ENCODE results near the gene LRP1B. TPM values are rescaled to one million over a fixed set of nuclear protein-coding genes. Genes with fewer than 3 reads are reported as not detected.

Gene LRP1B
- total and polyA plus RNA-seq, 2 of the 8 experiments (the other 6 are each of a cell fraction or from before 2014, with no cell fraction given): 0.03 TPM; not detected in 1

GRCh38 chr2:141694180-141694579 lies 436.6 kb downstream of the LRP1B start:
- FAIRE-seq: no peak
- Histone ChIP-seq H2BK12ac (ENCODE audit: low read depth, low read length) (no peak overlapping the region), H3K36me3 (ENCODE audit: control insufficient read depth in 2 of 4, insufficient read depth in 4 of 4, low read length in 3 of 4) (no peaks in the 10 kb centered on the region), H3K4me3 (ENCODE audit: extremely low read depth in 1 of 4, insufficient read depth in 2 of 4, low read depth in 3 of 4, low read length in 4 of 4) (no peak overlapping the region), H3K56ac (replicated peaks; ENCODE audit: insufficient read length, low read depth, low read length) (no peak overlapping the region), H3K18ac (ENCODE audit: extremely low read depth, low read length) (no peak overlapping the region), H3K79me1 (ENCODE audit: low read depth, low read length) (no peaks in the 10 kb centered on the region), H3K23me2 (ENCODE audit: low read depth, low read length) (no peaks in the 10 kb centered on the region), H2BK20ac (ENCODE audit: low read length) (no peak overlapping the region), H3K27me3 (replicated peaks in 1 of 4; ENCODE audit: control insufficient read depth in 3 of 4, extremely low read depth in 1 of 4, insufficient read depth in 3 of 4, low read length in 3 of 4) (no peaks in the 10 kb centered on the region), H3K27ac (ENCODE audit: low read depth, low read length) (no peak overlapping the region), H3K4me1 (replicated peaks in 1 of 4; ENCODE audit: control insufficient read depth in 3 of 4, insufficient read depth in 4 of 4, low read length in 3 of 4) (no peaks in the 10 kb centered on the region), H3K4ac (replicated peaks; ENCODE audit: insufficient read length, low read depth, low read length) (no peak overlapping the region), H3K9me3 (ENCODE audit: insufficient read depth in 2 of 2, low read depth in 1 of 2, low read length in 1 of 2) (peaks cover 0 to 3% of the 10 kb centered on the region in 2 experiments; a peak in 1 of 4 replicates), H2AFZ (ENCODE audit: low read length) (0 out of 2 replicates have a peak overlapping the region, but pooled peaks have one; percentile 33), H2AK5ac (ENCODE audit: low read depth, low read length) (no peak overlapping the region), H3K79me2 (ENCODE audit: control insufficient read depth in 1 of 2, insufficient read depth in 2 of 2, low read length in 2 of 2) (no peaks in the 10 kb centered on the region), H4K91ac (replicated peaks; ENCODE audit: insufficient read length, low read length) (no peak overlapping the region), H3K23ac (ENCODE audit: insufficient read length) (no peak overlapping the region), H3K4me2 (ENCODE audit: insufficient read depth in 1 of 2, low read depth in 2 of 2, low read length in 2 of 2) (no peak overlapping the region), H2BK5ac (ENCODE audit: low read depth, low read length) (no peak overlapping the region), H2BK120ac (replicated peaks; ENCODE audit: low read depth, low read length) (no peak overlapping the region), H4K8ac (ENCODE audit: extremely low read depth, insufficient read depth, low read length) (no peak overlapping the region), H3K9ac (replicated peaks in 1 of 4; ENCODE audit: extremely low read depth in 1 of 4, low read depth in 3 of 4, low read length in 3 of 4) (no peak overlapping the region), H3K14ac (ENCODE audit: insufficient read length) (no peak overlapping the region), H4K20me1 (replicated peaks in 1 of 2; ENCODE audit: control insufficient read depth in 1 of 2, insufficient read depth in 2 of 2, low read length in 2 of 2) (no peaks in the 10 kb centered on the region), H2BK15ac (ENCODE audit: low read length) (no peak overlapping the region), H4K5ac (ENCODE audit: insufficient read length, low read depth, low read length) (no peak overlapping the region)
- CTCF ChIA-PET (ENCODE audit: partially characterized antibody): no interaction called here
- POLR2A ChIA-PET (ENCODE audit: partially characterized antibody): no interaction called here
- 98% methylated on average over 2 of the region's 2 CpGs; no CpG with 5 or more reads in 1 of the 2 experiments for WGBS, 2 experiments (ENCODE audit: extremely low coverage in 1 of 2, insufficient coverage in 1 of 2, insufficient read length in 1 of 2, insufficient replicate concordance in 2 of 2, low coverage in 1 of 2, low lambda C conversion rate in 2 of 2, missing lambda C conversion rate in 1 of 2)
- no peak for DNase-seq (ENCODE audit: low read depth in 1 of 2, low spot score in 2 of 2)

Data from H1 (cell line).